NT2/D1 (cell line): ENCODE results near the gene ITPKB.

Experiments used
- YY1 ChIP-seq: IDR thresholded peaks from 2 replicates; pipeline ENCODE4 v1.6.1; 2011; ENCODE audit not compliant: insufficient read length, insufficient read depth
- ZNF274 ChIP-seq: IDR thresholded peaks from 2 replicates; pipeline ENCODE4 v1.6.1; 2011; ENCODE audit warnings: mild to moderate bottlenecking, low read depth, low read length

- TF ChIP-seq ZNF274 (no peak), YY1 (no peak)
Measured at GRCh38 chr1:226653311-226653921, 85.7 kb downstream of the ITPKB start.
